GM18520 (cell line): Measurements from ENCODE around the gene NHSL1.

Experiments used
- ATAC-seq: cut with Tn5 transposase; IDR thresholded peaks from one replicate; pipeline ENCODE4 v1.9.1; 2021; ENCODE audit not compliant: unreplicated experiment

The NHSL1 gene

GRCh38 chr6:138404666-138405337 is 94.5 kb downstream of the NHSL1 start:
- peak; percentile 3 for ATAC-seq

DNA sequence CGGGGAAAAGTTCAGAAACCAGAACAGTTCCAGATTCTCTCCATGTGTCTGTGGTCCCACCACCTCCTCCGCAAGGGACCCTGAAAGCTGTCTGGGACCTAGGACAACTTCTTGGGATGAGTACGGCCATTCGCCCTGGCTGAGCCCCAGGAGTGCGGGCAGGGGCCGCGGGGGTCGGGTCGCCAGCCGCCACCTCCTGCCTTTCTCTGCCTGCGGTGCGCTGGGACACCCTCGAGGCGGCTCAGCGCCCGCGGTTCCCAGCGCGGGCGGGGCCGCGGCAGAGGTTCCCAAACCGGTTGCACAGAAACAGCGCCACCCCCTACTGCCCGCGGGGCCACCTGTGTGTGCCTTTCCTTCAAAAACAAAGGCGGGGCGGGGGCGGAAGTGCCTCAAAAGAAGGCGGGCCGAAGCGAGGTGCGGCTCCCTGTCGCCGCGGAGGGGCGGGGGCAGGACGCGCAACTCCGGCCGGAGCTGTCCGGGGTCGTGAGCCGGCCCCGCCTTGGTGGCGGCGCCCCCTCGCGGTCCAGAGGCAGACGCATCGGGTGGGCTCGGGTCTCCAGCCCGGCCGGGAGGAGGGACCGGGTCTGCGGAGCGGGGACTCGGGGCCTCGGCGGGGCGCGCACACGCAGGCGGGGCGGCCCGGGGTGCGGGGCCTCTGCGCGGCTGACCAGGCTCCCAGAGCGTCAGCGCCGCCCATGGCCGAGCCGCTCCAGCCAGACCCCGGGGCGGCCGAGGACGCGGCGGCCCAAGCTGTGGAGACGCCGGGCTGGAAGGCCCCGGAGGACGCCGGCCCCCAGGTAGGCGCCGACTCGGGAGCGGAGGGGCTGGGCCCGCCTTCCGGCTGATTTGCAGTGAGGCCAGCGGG is 95.3 kb downstream of the NHSL1 start, which contains the start of gene HEBP2:
HEBP2 (plus strand) TSS at position 423 of the 865 bp plus-strand sequence; CDS start at position 696, 273 bp downstream.
- ATAC-seq = peak; percentile 89

GRCh38 chr6:138403324-138403800 is 95.9 kb downstream of the NHSL1 start:
- no peak for ATAC-seq

- ATAC-seq = no peak
These were observed 96.5 kb downstream of the NHSL1 start for GRCh38 chr6:138402838-138403187.

GRCh38 chr6:138401960-138402837 is 97.1 kb downstream of the NHSL1 start:
- ATAC-seq = no peak

- no peak for ATAC-seq
These were observed 99.0 kb downstream of the NHSL1 start for GRCh38 chr6:138400326-138400725.

GRCh38 chr6:138397128-138398122 is 101.9 kb downstream of the NHSL1 start:
- no peak for ATAC-seq

DNA sequence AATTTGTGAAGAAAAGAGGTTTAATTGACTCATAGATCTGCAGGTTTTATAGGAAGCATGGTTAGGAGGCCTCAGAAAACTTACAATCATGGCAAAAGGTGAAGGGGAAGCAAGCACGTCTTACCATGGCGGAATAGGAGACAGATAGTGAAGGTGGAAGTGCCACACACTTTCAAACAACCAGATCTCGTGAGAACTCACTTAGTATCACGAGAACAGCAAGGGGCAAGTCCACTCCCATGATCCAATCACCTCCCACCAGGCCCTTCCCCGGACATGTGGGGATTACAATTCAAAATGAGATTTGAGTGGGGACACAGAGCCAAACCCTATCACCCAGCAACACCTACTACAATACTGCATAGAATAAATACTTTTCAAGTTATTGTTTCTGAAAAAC is 102.6 kb downstream of the NHSL1 start:
- no peak for ATAC-seq

DNA sequence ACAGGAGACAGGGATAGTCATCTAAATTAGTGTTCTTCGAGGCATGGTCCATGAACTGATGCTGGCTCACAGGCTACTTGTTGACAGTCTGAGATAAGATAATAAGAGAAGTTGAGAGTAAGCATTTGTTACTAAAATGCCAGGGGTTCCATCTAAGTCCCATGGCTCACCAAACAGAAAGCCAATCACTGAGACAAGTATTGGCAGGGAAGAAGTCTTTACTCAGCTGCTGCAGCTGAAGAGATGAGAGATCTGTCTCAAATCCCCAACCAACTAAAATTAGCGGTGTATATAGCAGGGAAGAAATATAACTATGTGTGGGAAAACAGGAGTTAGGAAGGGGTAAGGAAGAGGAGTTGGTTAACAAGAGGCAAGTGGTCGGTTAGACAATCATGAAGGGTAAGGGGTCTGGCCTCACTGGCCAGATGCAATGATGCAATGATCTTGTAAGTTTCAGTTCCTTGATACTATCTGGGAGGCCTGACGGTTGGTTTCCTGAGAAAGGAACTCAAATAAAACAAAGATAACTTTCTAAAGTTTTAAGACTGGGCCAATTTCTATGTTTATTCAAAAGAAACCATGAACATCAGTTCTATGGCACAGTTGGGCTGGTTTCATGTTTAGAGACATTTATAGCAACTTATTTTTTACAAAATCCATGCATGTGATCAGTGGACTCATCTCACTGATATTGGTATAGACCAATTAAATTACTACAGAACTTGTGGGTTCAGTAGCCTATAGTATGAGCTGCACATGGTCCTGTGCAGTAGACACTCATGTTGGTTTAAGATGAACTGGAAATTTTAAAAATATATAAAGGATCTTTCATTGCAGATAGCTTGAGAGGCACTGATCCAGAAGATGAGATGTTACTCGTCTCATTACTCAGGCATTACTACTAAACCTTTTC is 105.2 kb downstream of the NHSL1 start:
- no peak for ATAC-seq

- no peak for ATAC-seq
These were observed 109.7 kb downstream of the NHSL1 start for GRCh38 chr6:138389551-138389950.

DNA sequence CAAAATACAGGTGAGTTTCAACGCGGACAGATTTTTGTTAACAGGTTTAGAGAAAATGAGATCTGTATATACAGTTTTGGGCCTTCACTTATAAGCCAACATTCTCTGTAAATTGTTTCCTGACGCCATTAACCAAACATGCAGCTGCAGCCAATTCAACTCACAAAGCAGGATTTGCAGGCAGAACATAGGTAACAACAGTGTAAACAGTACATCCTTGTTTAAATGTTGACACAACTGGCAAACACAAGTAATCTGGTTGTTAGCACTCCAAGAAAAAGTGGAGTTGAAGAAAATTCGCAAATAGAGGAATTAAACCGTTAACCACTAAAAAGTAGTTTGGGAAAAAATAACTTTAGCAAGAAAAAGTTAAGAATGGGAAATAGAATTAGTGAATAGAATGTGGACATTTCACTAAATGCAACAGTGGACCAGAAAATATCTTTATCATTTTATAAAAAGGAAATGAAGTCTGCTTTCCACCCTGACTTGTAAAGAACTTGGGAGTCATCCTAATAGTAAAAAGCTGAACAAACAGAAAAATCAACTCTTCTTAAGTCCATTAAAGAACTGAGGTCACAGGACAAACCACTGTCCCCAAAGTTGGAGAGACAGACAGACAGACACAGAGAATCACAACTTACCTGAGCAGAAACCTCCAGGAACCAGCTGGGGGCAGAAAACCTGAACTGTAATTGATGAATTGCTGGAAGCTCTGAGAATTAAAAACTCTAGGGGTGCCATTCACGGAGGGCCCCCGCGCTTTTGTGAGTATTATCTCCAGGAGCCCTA is 111.5 kb downstream of the NHSL1 start:
- no peak for ATAC-seq

GRCh38 chr6:138386897-138387296 is 112.4 kb downstream of the NHSL1 start:
- no peak for ATAC-seq

DNA sequence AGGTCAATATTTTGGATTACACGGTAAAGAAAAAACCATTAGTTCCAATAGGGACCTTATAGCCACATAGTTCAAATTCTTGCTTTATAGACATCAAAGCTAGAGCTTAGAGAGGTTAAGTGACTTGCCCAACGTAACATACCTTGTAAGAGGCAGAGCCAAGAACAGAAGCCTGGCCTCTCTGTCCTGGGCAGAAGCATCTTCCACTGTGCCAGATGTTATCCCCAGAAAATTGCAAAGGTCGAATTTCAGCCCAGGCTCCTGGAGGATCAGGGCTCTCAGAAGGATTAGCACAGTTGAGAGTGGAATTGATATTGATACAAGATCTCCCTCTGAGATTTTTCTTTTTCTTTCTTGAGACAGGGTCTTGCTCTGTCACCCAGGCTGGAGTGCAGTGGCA is 115.5 kb downstream of the NHSL1 start:
- no peak for ATAC-seq

DNA sequence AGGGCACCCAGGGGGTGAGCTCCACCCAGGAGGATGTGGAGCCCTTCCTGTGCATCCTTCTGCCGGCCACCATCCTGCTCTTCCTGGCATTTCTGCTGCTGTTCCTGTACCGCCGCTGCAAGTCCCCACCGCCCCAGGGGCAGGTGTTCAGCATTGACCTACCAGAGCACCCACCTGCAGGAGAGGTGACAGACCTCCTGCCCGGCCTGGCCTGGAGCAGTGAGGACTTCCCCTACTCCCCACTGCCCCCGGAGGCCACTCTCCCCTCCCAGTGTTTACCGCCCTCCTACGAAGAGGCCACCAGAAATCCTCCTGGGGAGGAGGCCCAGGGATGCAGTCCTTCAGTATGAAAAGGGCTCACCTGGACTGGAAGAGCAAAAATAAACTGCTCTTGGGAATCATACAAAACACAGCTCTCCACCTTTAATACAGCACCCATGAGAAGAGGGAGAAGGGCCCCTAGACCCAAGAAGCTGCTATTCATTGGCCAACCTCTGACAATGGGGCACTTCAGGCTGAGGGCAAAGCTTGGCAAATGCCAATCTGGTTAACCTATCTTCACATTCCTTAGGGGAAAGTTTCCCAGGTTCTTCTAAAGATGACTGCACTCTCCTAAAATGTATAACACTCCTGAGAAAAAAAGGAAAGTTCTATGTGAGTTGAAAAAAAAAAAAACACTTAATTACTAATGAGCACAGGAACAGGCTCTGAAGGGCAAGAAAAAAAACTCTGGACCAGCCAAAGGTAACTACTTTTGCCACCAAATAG is 116.6 kb downstream of the NHSL1 start:
- no peak for ATAC-seq

DNA sequence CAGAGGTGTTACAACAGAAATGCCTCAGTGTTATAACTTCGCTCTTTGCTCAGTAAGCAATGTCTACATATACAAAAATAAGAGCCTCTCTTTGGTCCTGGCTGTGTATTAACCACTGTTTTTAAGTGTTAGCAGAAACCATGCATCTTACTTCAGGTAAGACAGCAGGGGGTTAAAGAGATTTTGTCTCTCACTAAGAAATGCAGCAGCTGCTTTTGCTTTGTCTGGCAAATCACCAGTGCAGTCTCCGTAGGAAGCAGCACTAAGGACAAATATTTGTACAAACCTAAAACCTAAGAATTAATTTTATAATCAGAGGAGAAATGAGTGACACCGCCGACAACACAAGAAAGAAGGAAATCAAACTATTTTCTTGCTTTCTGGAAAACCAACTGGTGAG is 120.8 kb downstream of the NHSL1 start:
- ATAC-seq = no peak

DNA sequence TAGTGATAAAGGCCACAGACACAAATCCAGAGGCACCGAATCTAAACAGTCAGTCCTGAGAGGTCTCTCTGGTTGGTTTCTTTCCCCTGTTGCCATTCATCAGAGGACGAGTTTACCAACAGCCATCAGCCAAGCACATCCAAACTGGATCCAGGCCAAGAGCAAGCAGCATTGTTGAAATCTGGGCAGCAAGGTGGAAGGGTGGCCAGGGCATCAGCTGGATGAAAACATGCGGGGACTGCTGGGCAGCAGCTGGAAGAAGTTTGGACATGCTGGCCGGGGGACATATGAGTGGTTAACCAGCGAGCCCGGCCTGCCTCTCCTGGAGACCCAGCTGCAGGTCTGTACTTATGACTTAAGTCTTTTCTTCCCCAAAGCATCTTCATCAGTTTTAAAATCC is 121.5 kb downstream of the NHSL1 start, which contains the start of gene SMIM28:
SMIM28 (plus strand) TSS at position 62 of the 400 bp plus-strand sequence; CDS start at position 230, 168 bp downstream.
- ATAC-seq = no peak

GRCh38 chr6:138377042-138377441 is 122.3 kb downstream of the NHSL1 start:
- ATAC-seq = no peak
